ACC112 (cell line): ENCODE results near the gene KRTAP29-1.

Experiments used
- H2AFZ ChIP-seq: fragments of 200-600 bp; sonication (generic); one replicate; pipeline ENCODE4 v1.6.0; 2017; ENCODE audit warnings: antibody characterized with exemption, low read length; ENCODE audit not compliant: unreplicated experiment
- H3K27ac ChIP-seq: fragments of 200-600 bp; sonication (generic); 2 replicates; pipeline ENCODE4 v1.5.1; 2014; ENCODE audit warnings: low read depth, mild to moderate bottlenecking, antibody characterized with exemption, low read length, moderate library complexity
- H3K27me3 ChIP-seq: fragments of 200-600 bp; sonication (generic); 2 replicates; pipeline ENCODE4 v1.6.1; 2014; ENCODE audit warnings: mild to moderate bottlenecking, antibody characterized with exemption, low read length, moderate library complexity, mixed read lengths; ENCODE audit not compliant: insufficient read depth
- H3K36me3 ChIP-seq: fragments of 200-600 bp; sonication (generic); 2 replicates; pipeline ENCODE4 v1.6.1; 2016; ENCODE audit warnings: mild to moderate bottlenecking, antibody characterized with exemption, low read length, moderate library complexity, mixed read lengths; ENCODE audit not compliant: insufficient read depth
- H3K4me1 ChIP-seq: fragments of 200-600 bp; sonication (generic); one replicate; pipeline ENCODE4 v1.6.1; 2016; ENCODE audit warnings: low read length, mixed read lengths; ENCODE audit not compliant: insufficient read depth, unreplicated experiment, control insufficient read depth
- H3K4me3 ChIP-seq: fragments of 200-600 bp; sonication (generic); 2 replicates; pipeline ENCODE4 v1.5.1; 2014; ENCODE audit warnings: mild to moderate bottlenecking, low read depth, low read length
- H3K79me2 ChIP-seq: fragments of 200-600 bp; sonication (generic); one replicate; pipeline ENCODE4 v1.6.0; 2016; ENCODE audit warnings: low read length; ENCODE audit not compliant: control insufficient read depth, unreplicated experiment, insufficient read depth

The KRTAP29-1 gene

DNA sequence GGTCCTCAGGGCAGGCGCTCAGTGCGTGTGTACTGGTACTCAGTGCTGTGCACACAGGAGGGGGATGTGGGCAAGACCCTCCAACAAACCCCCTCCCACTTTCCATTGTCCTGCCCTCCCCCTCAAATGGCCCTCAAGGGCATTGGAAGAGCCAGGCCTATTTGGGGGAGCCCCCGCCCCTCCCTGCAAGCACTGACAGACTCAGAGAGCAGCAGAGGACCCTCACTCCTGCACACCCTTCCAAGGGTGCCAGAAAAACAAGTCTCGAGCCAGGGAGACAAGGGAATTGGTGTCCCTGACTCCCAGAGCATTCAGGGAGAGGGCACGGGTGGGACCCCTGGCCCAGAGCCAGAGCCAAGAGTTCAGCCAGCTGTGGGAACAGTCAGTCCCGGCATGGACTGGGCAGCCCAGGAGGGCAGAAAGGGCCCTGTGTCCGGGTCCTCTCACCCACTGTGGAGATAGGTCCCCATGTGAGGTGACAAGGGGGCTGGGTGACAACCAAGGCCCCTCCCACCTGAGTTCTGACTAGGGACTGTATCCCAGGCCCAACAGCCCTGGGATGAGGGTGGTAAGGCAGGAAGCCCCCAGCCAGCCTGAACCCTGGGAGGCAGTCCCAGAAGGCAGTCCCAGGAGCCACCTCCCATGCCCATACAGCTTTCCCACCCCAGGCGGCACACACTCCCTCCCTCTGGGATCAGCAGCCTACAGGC, 24.9 kb upstream of the KRTAP29-1 start:
- Histone ChIP-seq H3K27ac (no peak overlapping the region), H3K36me3 (no peaks in the 10 kb centered on the region), H3K4me1 (no peaks in the 10 kb centered on the region), H3K27me3 (no peaks in the 10 kb centered on the region), H3K4me3 (no peak overlapping the region), H2AFZ (no peak overlapping the region), H3K79me2 (no peaks in the 10 kb centered on the region)

DNA sequence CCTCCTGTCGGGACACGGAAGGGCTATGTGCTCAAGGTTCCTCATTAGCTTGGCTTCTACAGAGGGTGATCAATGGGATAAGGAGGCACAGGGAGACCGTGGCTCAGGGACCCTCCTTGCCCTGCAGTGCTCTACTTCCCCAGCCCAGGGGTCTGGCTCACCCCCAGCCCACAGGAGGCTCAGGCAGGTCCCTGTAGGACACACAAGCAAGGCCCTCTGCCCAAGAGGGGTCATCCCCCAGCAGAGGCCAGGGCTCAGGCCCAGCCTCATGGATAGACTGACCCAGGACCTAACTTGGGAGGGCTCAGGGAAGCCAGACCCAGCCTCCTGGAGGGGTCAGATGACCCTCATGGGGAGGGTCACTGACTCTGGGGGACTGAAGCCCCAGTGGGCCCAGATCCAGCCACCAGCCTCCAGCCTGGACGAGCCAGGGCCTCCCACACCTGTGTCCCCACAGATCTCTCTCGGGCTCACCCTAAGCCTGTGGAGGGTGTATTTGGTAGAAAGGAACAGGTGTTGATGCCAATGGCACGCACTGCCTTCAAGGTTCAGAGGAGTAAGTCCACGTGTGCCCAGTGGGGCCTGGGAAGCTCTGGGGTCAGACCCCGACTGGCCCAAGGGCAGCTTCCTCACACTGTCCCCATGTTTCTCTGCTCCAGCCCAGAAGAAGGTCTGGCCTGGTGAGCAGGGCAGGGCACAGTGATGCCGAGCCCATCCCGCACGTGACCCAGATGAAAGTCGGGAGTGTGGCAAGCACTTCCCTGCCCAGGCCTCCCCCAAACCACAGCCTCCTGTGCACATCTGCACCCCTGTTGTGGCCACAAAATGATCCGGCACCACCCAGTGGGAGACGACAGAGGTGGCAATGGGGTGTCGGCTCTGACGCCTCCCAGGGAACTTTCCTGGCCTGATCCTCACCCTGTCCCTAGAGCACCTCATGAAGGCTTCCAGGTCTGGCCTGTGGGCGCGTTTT, 23.8 kb upstream of the KRTAP29-1 start:
- H3K27me3 ChIP-seq, result no peaks in the 10 kb centered on the region
- no peak overlapping the region for H2AFZ ChIP-seq
- H3K36me3 ChIP-seq, result no peaks in the 10 kb centered on the region
- H3K4me1 ChIP-seq, result no peaks in the 10 kb centered on the region
- H3K4me3 ChIP-seq, result no peak overlapping the region
- no peak overlapping the region for H3K27ac ChIP-seq
- H3K79me2 ChIP-seq, result no peaks in the 10 kb centered on the region

DNA sequence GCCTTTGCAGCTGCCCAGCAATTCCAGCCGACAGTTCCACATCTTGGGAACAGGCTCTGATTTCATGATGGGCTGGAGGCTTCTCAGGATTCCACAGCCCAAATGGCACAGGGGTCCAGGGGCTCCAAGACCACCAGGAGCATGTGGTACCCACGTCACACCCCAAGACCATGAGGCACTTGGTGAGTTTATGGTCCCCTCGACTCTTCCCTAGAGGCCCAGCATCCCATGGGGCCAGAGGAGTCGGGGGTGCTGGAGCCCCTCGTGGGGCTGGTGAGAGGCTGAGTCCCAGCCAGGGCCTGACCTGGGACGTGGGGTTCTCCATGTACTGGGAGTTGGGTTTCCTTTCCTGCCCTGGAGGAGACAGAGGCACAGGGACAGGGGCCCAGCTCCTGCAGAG, 23.0 kb upstream of the KRTAP29-1 start:
- Histone ChIP-seq H3K79me2 (no peaks in the 10 kb centered on the region), H3K4me3 (no peak overlapping the region), H2AFZ (no peak overlapping the region), H3K27me3 (no peaks in the 10 kb centered on the region), H3K27ac (no peak overlapping the region), H3K36me3 (no peaks in the 10 kb centered on the region), H3K4me1 (no peaks in the 10 kb centered on the region)

DNA sequence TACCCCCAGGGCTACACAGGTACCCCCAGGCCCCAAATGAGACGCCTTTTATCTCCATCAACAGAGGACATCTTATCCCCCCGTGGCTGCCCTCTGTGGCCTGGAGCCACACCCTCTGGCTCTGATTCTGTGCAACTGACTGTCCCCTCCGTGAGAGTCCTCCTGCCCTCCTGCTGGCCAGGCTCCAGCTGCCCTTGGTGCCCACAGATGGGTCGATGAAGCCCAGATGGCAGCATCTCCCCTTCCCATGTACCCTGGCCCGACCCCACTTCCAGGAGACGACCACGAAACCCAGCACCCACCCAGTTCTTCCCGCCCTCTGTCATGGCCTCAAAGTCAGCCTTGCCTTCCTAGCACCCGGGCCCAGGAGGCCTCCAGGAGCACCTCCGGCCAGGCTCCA, 22.5 kb upstream of the KRTAP29-1 start:
- Histone ChIP-seq H2AFZ (no peak overlapping the region), H3K36me3 (no peaks in the 10 kb centered on the region), H3K4me1 (no peaks in the 10 kb centered on the region), H3K27me3 (no peaks in the 10 kb centered on the region), H3K4me3 (no peak overlapping the region), H3K79me2 (no peaks in the 10 kb centered on the region), H3K27ac (no peak overlapping the region)

DNA sequence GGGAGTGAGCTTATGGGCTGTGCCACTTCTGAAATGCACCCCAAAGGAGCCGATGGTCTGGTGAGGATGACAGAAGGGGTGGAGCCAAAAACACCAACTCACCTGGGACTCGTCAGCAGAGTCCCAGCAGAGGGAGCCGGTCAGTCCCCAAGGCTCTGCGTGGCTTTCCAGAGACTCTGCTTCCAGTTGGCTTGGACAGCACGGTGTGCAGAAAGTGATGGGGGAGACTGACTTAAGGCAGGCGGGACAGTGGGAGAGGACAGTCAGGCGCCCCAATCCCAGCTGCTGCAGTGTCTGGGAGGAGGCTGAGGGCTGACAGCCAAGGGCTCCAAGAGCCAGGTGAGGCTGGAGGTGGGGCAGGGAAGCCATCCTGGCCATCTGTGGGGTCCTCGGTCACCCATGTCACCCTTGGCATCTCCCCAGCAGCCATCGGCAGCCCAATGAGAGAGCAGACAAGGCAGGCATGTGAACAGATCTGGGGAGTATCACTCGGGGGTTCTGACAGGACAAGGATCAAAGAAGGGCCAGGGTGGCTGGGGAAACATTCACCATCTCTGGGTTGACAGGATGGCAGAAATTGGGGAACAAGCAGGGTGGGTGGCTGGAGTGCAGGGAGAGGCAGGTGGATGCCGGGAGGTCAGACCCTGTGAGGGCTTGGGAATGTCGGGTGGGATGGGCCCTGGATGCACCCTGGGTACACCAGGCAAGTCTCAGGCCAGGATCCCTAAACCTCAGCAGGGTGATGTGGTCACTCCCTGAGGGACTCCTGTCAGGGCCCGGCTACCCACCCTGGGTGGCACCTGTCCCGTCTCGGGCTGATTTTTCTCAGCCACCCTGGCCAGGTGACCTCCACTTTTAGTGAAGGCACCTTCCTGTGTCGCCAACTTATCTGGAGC, 21.8 kb upstream of the KRTAP29-1 start:
- Histone ChIP-seq H3K4me1 (no peaks in the 10 kb centered on the region), H3K27ac (no peak overlapping the region), H3K27me3 (no peaks in the 10 kb centered on the region), H3K4me3 (no peak overlapping the region), H2AFZ (no peak overlapping the region), H3K36me3 (no peaks in the 10 kb centered on the region), H3K79me2 (no peaks in the 10 kb centered on the region)

DNA sequence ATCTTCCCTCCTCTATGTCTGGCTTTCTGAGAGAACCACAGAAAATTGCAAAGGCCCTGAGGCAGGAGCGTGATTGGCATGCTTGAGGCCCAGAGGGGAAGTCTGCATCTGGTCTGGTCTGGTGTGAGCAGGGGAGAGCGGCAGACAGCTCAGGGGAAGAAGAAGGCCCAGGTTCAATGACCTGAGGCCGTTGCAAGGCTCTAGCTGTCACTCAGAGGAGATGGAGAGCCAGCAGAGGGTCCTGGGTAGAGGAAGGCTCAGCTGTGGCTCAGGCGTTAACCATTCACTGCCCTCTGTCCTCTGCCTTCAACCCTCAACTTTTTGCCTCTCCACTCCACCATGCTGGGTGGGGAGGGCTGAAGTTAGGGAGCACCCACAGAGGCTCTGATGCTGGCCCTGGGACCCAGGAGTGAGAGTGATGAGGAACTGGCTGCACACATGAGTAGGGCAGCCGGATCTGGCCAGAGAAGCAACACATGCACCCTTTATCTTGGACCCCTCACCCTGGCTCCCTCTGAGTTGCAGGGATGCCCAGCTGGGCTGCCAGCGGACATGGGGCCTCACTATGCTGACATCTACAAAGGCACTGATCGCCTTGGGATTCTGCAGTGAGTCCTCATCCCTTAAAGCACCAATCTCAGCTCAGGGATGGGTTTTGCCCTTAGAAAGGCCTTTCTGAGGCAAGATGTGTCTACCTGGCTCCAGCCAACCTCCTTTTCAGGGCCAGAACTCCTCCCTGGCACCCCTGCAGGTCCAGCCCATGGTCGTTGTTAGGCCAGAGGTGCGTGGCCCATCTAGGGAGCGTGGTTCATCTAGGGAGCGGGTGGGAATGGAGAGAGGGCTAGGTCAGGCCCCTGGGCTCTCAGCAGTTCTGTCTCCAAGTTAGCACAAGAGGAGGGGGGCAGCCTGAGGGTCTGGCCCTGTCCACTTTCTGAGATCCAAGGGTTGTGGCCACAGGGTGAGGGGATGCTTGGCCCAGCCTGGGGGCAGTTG, 20.5 kb upstream of the KRTAP29-1 start:
- Histone ChIP-seq H3K36me3 (no peaks in the 10 kb centered on the region), H3K79me2 (no peaks in the 10 kb centered on the region), H3K27me3 (no peaks in the 10 kb centered on the region), H2AFZ (no peak overlapping the region), H3K27ac (no peak overlapping the region), H3K4me1 (no peaks in the 10 kb centered on the region), H3K4me3 (no peak overlapping the region)

DNA sequence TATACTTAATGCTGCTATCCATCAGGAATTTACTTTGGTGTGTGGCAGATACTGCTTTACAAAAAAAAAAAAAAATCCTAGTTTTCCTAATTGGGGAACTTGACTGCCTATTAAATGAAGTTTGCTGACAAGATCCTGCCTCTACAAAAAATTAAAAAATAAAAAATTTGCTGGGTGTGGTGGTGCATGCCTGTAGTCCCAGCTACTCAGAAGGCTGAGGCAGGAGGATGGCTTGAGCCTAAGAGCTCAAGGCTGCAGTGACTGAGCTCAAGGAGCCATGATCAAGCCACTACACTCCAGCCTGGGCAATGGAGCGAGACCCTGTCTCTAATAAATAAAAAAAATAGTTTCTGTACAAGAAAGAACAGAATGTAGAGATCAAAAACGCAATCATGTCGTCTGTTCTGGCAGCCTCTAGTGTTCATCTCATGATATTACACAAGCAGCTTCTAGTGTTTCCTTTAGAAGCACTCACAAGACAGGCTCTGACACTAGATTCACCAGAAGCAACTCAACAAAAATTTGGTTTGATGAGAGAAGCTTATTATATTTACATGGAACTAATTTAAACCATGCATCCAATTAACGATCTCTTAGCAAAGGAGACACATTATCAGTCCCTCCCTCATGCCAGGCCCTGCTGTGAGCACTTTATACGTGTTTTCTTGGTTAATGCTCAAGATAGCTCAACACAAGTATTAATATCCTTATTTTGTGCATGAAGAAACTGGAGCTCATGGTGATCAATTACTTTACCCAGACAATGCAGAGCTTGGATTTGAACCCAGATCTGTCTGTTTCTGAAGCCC, 19.6 kb upstream of the KRTAP29-1 start:
- Histone ChIP-seq H3K27me3 (no peaks in the 10 kb centered on the region), H3K27ac (no peak overlapping the region), H3K4me3 (no peak overlapping the region), H3K4me1 (no peaks in the 10 kb centered on the region), H3K79me2 (no peaks in the 10 kb centered on the region), H3K36me3 (no peaks in the 10 kb centered on the region), H2AFZ (no peak overlapping the region)

DNA sequence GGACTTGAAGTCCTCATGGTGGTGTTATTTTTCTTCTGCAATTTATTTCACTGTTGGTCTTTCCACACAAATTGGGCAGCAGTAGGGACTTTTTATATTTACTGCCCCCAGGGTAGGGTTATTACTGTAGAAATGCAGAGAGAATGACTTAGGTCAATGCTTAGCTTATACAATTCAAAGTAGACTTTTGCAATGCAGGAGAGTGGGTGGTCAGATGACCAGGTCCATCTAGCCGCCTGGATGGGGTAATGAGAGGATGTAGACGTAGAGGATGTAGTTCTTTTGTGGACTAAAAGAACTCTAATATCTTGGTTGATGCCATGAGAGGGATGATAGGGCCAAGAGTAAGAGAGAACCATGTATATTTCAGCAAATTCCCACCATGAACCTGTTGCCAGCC, 15.6 kb upstream of the KRTAP29-1 start:
- no peak overlapping the region for H3K4me3 ChIP-seq
- no peaks in the 10 kb centered on the region for H3K27me3 ChIP-seq
- no peaks in the 10 kb centered on the region for H3K4me1 ChIP-seq
- H3K79me2 ChIP-seq, result no peaks in the 10 kb centered on the region
- H3K36me3 ChIP-seq, result no peaks in the 10 kb centered on the region
- no peak overlapping the region for H2AFZ ChIP-seq
- H3K27ac ChIP-seq, result no peak overlapping the region

DNA sequence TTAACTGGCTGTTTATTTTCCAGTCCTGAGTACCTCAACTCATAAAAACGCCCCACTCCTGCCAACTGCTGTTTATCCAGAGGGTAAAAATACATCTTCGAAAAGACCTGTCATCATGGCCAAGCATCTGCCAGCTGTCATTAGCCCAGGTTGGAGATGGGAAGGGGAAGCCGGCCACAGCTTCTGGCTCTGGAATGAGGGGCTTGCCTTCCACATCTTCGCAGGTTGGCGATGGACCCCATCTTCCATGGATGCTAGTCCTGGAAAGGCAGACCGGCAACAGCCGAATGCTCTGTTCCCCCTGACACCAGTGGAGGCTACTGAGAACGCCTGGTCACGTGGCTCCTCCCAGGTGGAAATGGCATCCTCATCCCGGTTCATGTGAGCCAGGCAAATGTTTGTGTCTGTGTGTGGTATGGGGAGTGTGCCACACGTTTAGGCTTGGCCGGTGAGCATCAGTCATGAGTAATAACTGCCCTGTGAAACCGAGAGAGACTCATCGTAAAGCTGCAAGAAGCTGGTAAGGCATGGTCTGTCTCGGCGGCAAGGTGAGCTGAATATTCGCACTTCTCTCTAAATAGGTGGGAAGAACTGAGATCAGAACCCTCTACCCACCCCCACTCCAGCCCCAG, 13.3 kb upstream of the KRTAP29-1 start:
- no peaks in the 10 kb centered on the region for H3K36me3 ChIP-seq
- H2AFZ ChIP-seq, result no peak overlapping the region
- no peaks in the 10 kb centered on the region for H3K27me3 ChIP-seq
- no peaks in the 10 kb centered on the region for H3K4me1 ChIP-seq
- H3K79me2 ChIP-seq, result no peaks in the 10 kb centered on the region
- H3K27ac ChIP-seq, result no peak overlapping the region
- no peak overlapping the region for H3K4me3 ChIP-seq
